Measurements from ENCODE around the gene HOXD3. TPM values are rescaled to one million over a fixed set of nuclear protein-coding genes. Genes with fewer than 3 reads are reported as not detected.

The HOXD3 gene
- total and polyA plus RNA-seq, 9 of the 15 experiments (the other 6 are each of a cell fraction or from before 2014, with no cell fraction given) = not detected

GRCh38 chr2:176151442-176152287, 5.4 kb upstream of the HOXD3 start, which contains the start of gene HOXD4 (continued):
- no peak for TF ChIP-seq ZHX1 (conservative IDR thresholded peaks at IDR 0.05; ENCODE audit: low read length)

GRCh38 chr2:176152350-176153181, 4.5 kb upstream of the HOXD3 start:
- in situ Hi-C loops (cut with MboI) = no loop called here
- TF ChIP-seq ADNP (tag; IDR thresholded peaks at IDR 0.05) (no peak), ZNF431 (CRISPR knock-in tag; IDR thresholded peaks at IDR 0.05) (no peak), ZNF707 (CRISPR knock-in tag; conservative IDR thresholded peaks at IDR 0.05) (no peak)
- BruUV-seq (replicated peaks) = no TSS peak
- no peak for DNase-seq (ENCODE audit: extremely low read depth in 1 of 4, low spot score in 3 of 4)
- no peak overlapping the region for H2AFZ ChIP-seq (ENCODE audit: low read depth, low read length)
- H3K27me3 ChIP-seq (ENCODE audit: control insufficient read depth in 2 of 2, insufficient read depth in 2 of 2, low read length in 2 of 2) = peaks cover 72 to 79% of the 10 kb centered on the region in 2 experiments
- no peak for FAIRE-seq
- peaks cover 0 to 13% of the 10 kb centered on the region in 2 experiments; a peak in 1 of 5 replicates for H3K4me1 ChIP-seq (replicated peaks in 1 of 2; ENCODE audit: control insufficient read depth in 2 of 2, insufficient read depth in 2 of 2, low read length in 2 of 2)
- ATAC-seq = no peak
- H3K27ac ChIP-seq (ENCODE audit: extremely low read depth, low read depth, low read length) = no peak overlapping the region
- H4K20me1 ChIP-seq (replicated peaks; ENCODE audit: control insufficient read depth, insufficient read depth, low read length) = no peaks in the 10 kb centered on the region
- no peaks in the 10 kb centered on the region for H3K9me1 ChIP-seq (ENCODE audit: control insufficient read depth, insufficient read depth, low read length)
- H3K79me2 ChIP-seq (ENCODE audit: control insufficient read depth, insufficient read depth, low read length) = no peaks in the 10 kb centered on the region
- ChIA-PET POLR2A (interaction anchor here (1.0 kb wide), 1 partner anchor 9 kb away, joined by 3 read pairs; no protein-coding TSS in a partner anchor), CTCF (ENCODE audit: low intra/inter-chr PET ratio) (no interaction called here)
- no peaks in the 10 kb centered on the region for H3K36me3 ChIP-seq (ENCODE audit: control insufficient read depth, insufficient read depth, low read length)
- H3K4me3 ChIP-seq = no peak overlapping the region
- 8% methylated on average over 38 of the region's 48 CpGs for WGBS (ENCODE audit: insufficient coverage, low coverage, missing lambda C conversion rate)
- H3K9ac ChIP-seq (ENCODE audit: insufficient read depth in 1 of 2, low read depth in 2 of 2, low read length in 2 of 2) = no peak overlapping the region
- no peak overlapping the region for H3K4me2 ChIP-seq (ENCODE audit: insufficient read depth, low read length)
- intact Hi-C loops (cut with micrococcal nuclease) = no loop called here
- no peaks in the 10 kb centered on the region for H3K9me3 ChIP-seq (replicated peaks; ENCODE audit: control insufficient read depth, insufficient read depth, low read depth, low read length)

Data from K562 (cell line).